Measurements from ENCODE around the gene APPBP2. TPM values are rescaled to one million over a fixed set of nuclear protein-coding genes. Genes with fewer than 3 reads are reported as not detected.
A peak's percentile ranks its signal among the peaks of the same experiment; 100 is the strongest.

The APPBP2 gene
- total RNA-seq, 1 donor from 2014 or later: 8.6 TPM

- Histone ChIP-seq H3K4me1 (no peaks in the 10 kb centered on the region), H3K4me3 (no peak overlapping the region), H3K9me3 (no peaks in the 10 kb centered on the region), H3K36me3 (no peaks in the 10 kb centered on the region), H3K27ac (no peak overlapping the region), H3K27me3 (no peaks in the 10 kb centered on the region)
- no peak for DNase-seq (ENCODE audit: low spot score in 2 of 2)
- intact Hi-C loops (cut with DNase I): no loop called here
- TF ChIP-seq CTCF (IDR thresholded peaks at IDR 0.05): no peak
Measured at GRCh38 chr17:60534010-60534555, 8.0 kb upstream of the APPBP2 start.

- intact Hi-C loops (cut with DNase I): loop anchor here (5.0 to 10.0 kb wide), 4 partner anchors 42 to 885 kb away; no protein-coding TSS in a partner anchor
Measured at GRCh38 chr17:60529806-60530205, 3.8 kb upstream of the APPBP2 start.

GRCh38 chr17:60528828-60529227 lies 2.8 kb upstream of the APPBP2 start:
- H3K9me3 ChIP-seq: no peaks in the 10 kb centered on the region
- H3K36me3 ChIP-seq: no peaks in the 10 kb centered on the region
- H3K4me3 ChIP-seq: no peak overlapping the region
- peaks cover 3 to 7% of the 10 kb centered on the region in 2 donors for H3K4me1 ChIP-seq
- no peaks in the 10 kb centered on the region for H3K27me3 ChIP-seq
- TF ChIP-seq CTCF (IDR thresholded peaks at IDR 0.05): no peak
- DNase-seq (ENCODE audit: low spot score in 2 of 2): no peak
- no peak overlapping the region for H3K27ac ChIP-seq
- intact Hi-C loops (cut with DNase I): loop anchor here (5.0 to 10.0 kb wide), 4 partner anchors 43 to 886 kb away; no protein-coding TSS in a partner anchor

More at GRCh38 chr17:60529806-60530205, 3.8 kb upstream of the APPBP2 start:
- Histone ChIP-seq H3K9me3 (no peaks in the 10 kb centered on the region), H3K4me3 (no peak overlapping the region), H3K27me3 (no peaks in the 10 kb centered on the region), H3K4me1 (peaks cover 0 to 3% of the 10 kb centered on the region in 2 donors), H3K36me3 (no peaks in the 10 kb centered on the region), H3K27ac (no peak overlapping the region)
- no peak for DNase-seq (ENCODE audit: low spot score in 2 of 2)
- TF ChIP-seq CTCF (IDR thresholded peaks at IDR 0.05): no peak

- H3K4me1 ChIP-seq: peaks cover 3 to 19% of the 10 kb centered on the region in 2 donors
- DNase-seq (ENCODE audit: low spot score in 2 of 2): no peak
- H3K27ac ChIP-seq: no peak overlapping the region
- intact Hi-C loops (cut with DNase I): loop anchor here (5.0 to 10.0 kb wide), 4 partner anchors 45 to 887 kb away; no protein-coding TSS in a partner anchor
- no peak overlapping the region for H3K4me3 ChIP-seq
- TF ChIP-seq CTCF (IDR thresholded peaks at IDR 0.05): no peak
- H3K36me3 ChIP-seq: no peaks in the 10 kb centered on the region
- no peaks in the 10 kb centered on the region for H3K27me3 ChIP-seq
- H3K9me3 ChIP-seq: no peaks in the 10 kb centered on the region
Measured at GRCh38 chr17:60527701-60528100, 1.7 kb upstream of the APPBP2 start.

GRCh38 chr17:60526726-60527125 lies 684 bp upstream of the APPBP2 start:
- Histone ChIP-seq H3K9me3 (no peaks in the 10 kb centered on the region), H3K4me3 (peak overlapping the region; percentile 96 to 97), H3K27ac (peak overlapping the region; percentile 96 to 100), H3K4me1 (peaks cover 3 to 28% of the 10 kb centered on the region in 2 donors), H3K36me3 (no peaks in the 10 kb centered on the region), H3K27me3 (no peaks in the 10 kb centered on the region)
- no peak for TF ChIP-seq CTCF (IDR thresholded peaks at IDR 0.05)
- DNase-seq (ENCODE audit: low spot score in 2 of 2): no peak
- intact Hi-C loops (cut with DNase I): loop anchor here (1.0 to 10.0 kb wide), 7 partner anchors 46 to 888 kb away; partner anchors contain the start of genes BCAS3, PPM1D and USP32
